GM19351 (cell line): ENCODE data around the gene ETV6.

Source experiments
- ATAC-seq: cut with Tn5 transposase; IDR thresholded peaks from one replicate; pipeline ENCODE4 v1.9.1; 2021; ENCODE audit warnings: mild to moderate bottlenecking, moderate library complexity; ENCODE audit not compliant: unreplicated experiment

ETV6 gene

GRCh38 chr12:11713202-11713601 is 63.7 kb downstream of the ETV6 start:
- ATAC-seq = no peak

- no peak for ATAC-seq
Observed at GRCh38 chr12:11714626-11715025, 65.2 kb downstream of the ETV6 start.

GRCh38 chr12:11715621-11716020 is 66.1 kb downstream of the ETV6 start:
- ATAC-seq = no peak

GRCh38 chr12:11716794-11717518 is 67.5 kb downstream of the ETV6 start:
- ATAC-seq = no peak

- ATAC-seq = no peak
Observed at GRCh38 chr12:11717519-11717961, 68.1 kb downstream of the ETV6 start.

GRCh38 chr12:11718105-11718504 is 68.6 kb downstream of the ETV6 start:
- no peak for ATAC-seq

- no peak for ATAC-seq
Observed at GRCh38 chr12:11718768-11719253, 69.3 kb downstream of the ETV6 start.

GRCh38 chr12:11719678-11720099 is 70.2 kb downstream of the ETV6 start:
- no peak for ATAC-seq

GRCh38 chr12:11722071-11722470 is 72.6 kb downstream of the ETV6 start:
- no peak for ATAC-seq

GRCh38 chr12:11722578-11723138 is 73.2 kb downstream of the ETV6 start:
- no peak for ATAC-seq

GRCh38 chr12:11723993-11724392 is 74.5 kb downstream of the ETV6 start:
- no peak for ATAC-seq

- no peak for ATAC-seq
Observed at GRCh38 chr12:11724888-11725311, 75.4 kb downstream of the ETV6 start.

GRCh38 chr12:11725686-11726085 is 76.2 kb downstream of the ETV6 start:
- ATAC-seq = no peak

- no peak for ATAC-seq
Observed at GRCh38 chr12:11726659-11727058, 77.2 kb downstream of the ETV6 start.

- no peak for ATAC-seq
Observed at GRCh38 chr12:11727133-11727664, 77.7 kb downstream of the ETV6 start.

- no peak for ATAC-seq
Observed at GRCh38 chr12:11728154-11728755, 78.8 kb downstream of the ETV6 start.

GRCh38 chr12:11729008-11729407 is 79.5 kb downstream of the ETV6 start:
- no peak for ATAC-seq

- no peak for ATAC-seq
Observed at GRCh38 chr12:11729439-11730150, 80.1 kb downstream of the ETV6 start.

- peak; percentile 39 for ATAC-seq
Observed at GRCh38 chr12:11730299-11731041, 81.0 kb downstream of the ETV6 start.

GRCh38 chr12:11731042-11731357 is 81.5 kb downstream of the ETV6 start:
- ATAC-seq = no peak

GRCh38 chr12:11731455-11731854 is 82.0 kb downstream of the ETV6 start:
- ATAC-seq = no peak
